GM11168 (cell line): Measurements from ENCODE around the gene SLC6A2.
"Not testable (repeated sequence)": the region's sequence is repeated elsewhere in the genome, so short reads cannot be mapped to it uniquely, and the experiment has no call there.

Experiments
- in situ Hi-C: fragments of 300-500 bp; cut with MboI; formaldehyde crosslinking; loops from one replicate; pipeline ENCODE4 v1.12.0; 2022; ENCODE audit warnings: low sequenced_read_pairs; ENCODE audit not compliant: unreplicated experiment

Gene SLC6A2

GRCh38 chr16:55753145-55753631 is 97.4 kb downstream of the SLC6A2 start:
- in situ Hi-C loops: not testable (repeated sequence)
